K562 (cell line): ENCODE data around the gene PLCL1. TPM values are rescaled to one million over a fixed set of nuclear protein-coding genes. Genes with fewer than 3 reads are reported as not detected.

ENCODE experiments used
- ATAC-seq: fragments of 200-7000 bp; cut with Tn5 transposase; 3 replicates; pipeline ENCODE4 v1.9.1; 2020; ENCODE audit warnings: moderate library complexity
- BruUV-seq: library from RNA; stranded (reverse); fragments of 400-500 nt; replicated peaks from 2 replicates; lab custom pipeline; 2021; lab: Mats Ljungman, UMichigan
- CTCF ChIA-PET: fragments of 300-600 bp; formaldehyde crosslinking; extraction: SDS; loops from one replicate; lab custom pipeline; 2021; ENCODE audit warnings: low intra/inter-chr PET ratio; lab: Yijun Ruan, JAX
- POLR2A ChIA-PET: fragments of 300-600, 350-650 bp; sonication (Branson Sonifier 250); formaldehyde crosslinking; extraction: SDS; loops from one replicate; lab custom pipeline; 2021; ENCODE audit warnings: antibody characterized with exemption, inconsistent platforms; lab: Yijun Ruan, JAX
- DNase-seq, 4 experiments: peaks; one replicate each; pipeline versions ENCODE4 v3.0.0 to v3.0.0-alpha.2; 2011 to 2018; ENCODE audit warnings: low spot score in 3 of 4, mixed read lengths in 3 of 4; ENCODE audit errors: extremely low read depth in 1 of 4
- FAIRE-seq: peaks from 2 replicates; lab custom pipeline; 2011; peaks lifted over from hg19 to GRCh38; lab: Jason Lieb, UNC
- H2AFZ ChIP-seq: 2 replicates; pipeline ENCODE4 v1.6.0; 2011; ENCODE audit warnings: low read depth, low read length, control low read depth, inconsistent platforms
- H3K27ac ChIP-seq: fragments of 200-600 bp; 3 replicates; pipeline ENCODE4 v1.8.0; 2011; ENCODE audit warnings: low read depth, mild to moderate bottlenecking, control low read depth, inconsistent platforms, low read length, moderate library complexity, mixed read lengths; ENCODE audit errors: extremely low read depth
- H3K27me3 ChIP-seq, 2 experiments: fragments of 300-600 bp in 1 of 2; 2 replicates in 1 of 2; 3 replicates in 1 of 2; pipeline versions ENCODE4 v1.6.0 to v1.8.0; 2011; ENCODE audit warnings: inconsistent platforms in 2 of 2, low read length in 2 of 2, mild to moderate bottlenecking in 1 of 2, mixed read lengths in 1 of 2, moderate library complexity in 1 of 2; ENCODE audit not compliant: control insufficient read depth in 2 of 2, insufficient read depth in 2 of 2
- H3K36me3 ChIP-seq: fragments of 300-600 bp; 3 replicates; pipeline ENCODE4 v1.8.0; 2011; ENCODE audit warnings: mild to moderate bottlenecking, low read length, inconsistent platforms; ENCODE audit not compliant: control insufficient read depth, insufficient read depth
- H3K4me1 ChIP-seq, 2 experiments: fragments of 200-600 bp in 1 of 2; replicated peaks in 1 of 2; 2 replicates in 1 of 2; 3 replicates in 1 of 2; pipeline versions ENCODE4 v1.5.1 to v1.8.0; 2011; ENCODE audit warnings: inconsistent platforms in 2 of 2, low read length in 2 of 2, mild to moderate bottlenecking in 1 of 2, mixed read lengths in 1 of 2, moderate library complexity in 1 of 2; ENCODE audit not compliant: control insufficient read depth in 2 of 2, insufficient read depth in 2 of 2
- H3K4me2 ChIP-seq: 2 replicates; pipeline ENCODE4 v1.6.1; 2011; ENCODE audit warnings: low read length, control low read depth, inconsistent platforms, mixed read lengths; ENCODE audit not compliant: insufficient read depth
- H3K4me3 ChIP-seq: fragments of 200-600 bp; sonication (generic), shearing (Covaris generic); 2 replicates; pipeline ENCODE4 v1.5.1; 2016; ENCODE audit warnings: control low read depth, inconsistent platforms
- H3K79me2 ChIP-seq: fragments of 200-600 bp; 3 replicates; pipeline ENCODE4 v1.8.0; 2011; ENCODE audit warnings: low read length, inconsistent platforms; ENCODE audit not compliant: control insufficient read depth, insufficient read depth
- H3K9ac ChIP-seq, 2 experiments: 2 replicates each; pipeline versions ENCODE4 v1.6.0 to v1.6.1; 2011; ENCODE audit warnings: low read depth in 2 of 2, low read length in 2 of 2, control low read depth in 1 of 2, inconsistent platforms in 1 of 2, mild to moderate bottlenecking in 1 of 2, mixed read lengths in 1 of 2; ENCODE audit not compliant: insufficient read depth in 1 of 2
- H3K9me1 ChIP-seq: one replicate; pipeline ENCODE4 v1.6.0; 2011; ENCODE audit warnings: inconsistent platforms, mild to moderate bottlenecking, low read length, moderate library complexity; ENCODE audit not compliant: control insufficient read depth, insufficient read depth
- H3K9me3 ChIP-seq: replicated peaks from 2 replicates; pipeline ENCODE4 v1.5.1; 2011; ENCODE audit warnings: low read depth, low read length, inconsistent platforms; ENCODE audit not compliant: control insufficient read depth, insufficient read depth
- H4K20me1 ChIP-seq: replicated peaks from 2 replicates; pipeline ENCODE4 v1.6.1; 2011; ENCODE audit warnings: low read length, inconsistent platforms, mixed read lengths; ENCODE audit not compliant: control insufficient read depth, insufficient read depth
- CTCFL ChIP-seq: IDR thresholded peaks from 2 replicates; pipeline ENCODE4 v1.6.1; 2011; ENCODE audit warnings: borderline replicate concordance, low read depth, mild to moderate bottlenecking, moderate library complexity, low read length; ENCODE audit not compliant: insufficient read depth, poor library complexity, severe bottlenecking
- CXXC5 ChIP-seq: fragments of 250-450 bp; sonication (Bioruptor Pico); IDR thresholded peaks from 2 replicates; pipeline ENCODE4 v1.8.0; 2022; ENCODE audit warnings: inconsistent platforms, mild to moderate bottlenecking, moderate library complexity
- FOXA1 ChIP-seq: fragments of 450-650 bp; IDR thresholded peaks from 2 replicates; pipeline ENCODE4 v1.6.1; 2016; ENCODE audit warnings: mild to moderate bottlenecking, borderline replicate concordance
- MTA2 ChIP-seq: fragments of 450-650 bp; IDR thresholded peaks from 2 replicates; pipeline ENCODE4 v1.6.1; 2016; ENCODE audit warnings: low read depth
- MXD1 ChIP-seq: fragments of 250-450 bp; sonication (Bioruptor Pico); IDR thresholded peaks from 2 replicates; pipeline ENCODE4 v1.8.0; 2021; ENCODE audit warnings: borderline replicate concordance, mild to moderate bottlenecking, moderate library complexity; ENCODE audit not compliant: poor library complexity, severe bottlenecking
- NELFE ChIP-seq: IDR thresholded peaks from 2 replicates; pipeline ENCODE4 v1.6.1; 2011; ENCODE audit warnings: mild to moderate bottlenecking; ENCODE audit not compliant: insufficient read depth, insufficient read length
- POLR2AphosphoS2 ChIP-seq: IDR thresholded peaks from 2 replicates; pipeline ENCODE4 v1.6.1; 2012; ENCODE audit warnings: low read length, improper control_type of control experiment
- SIN3B ChIP-seq: fragments of 450-650 bp; IDR thresholded peaks from 2 replicates; pipeline ENCODE4 v1.6.1; 2017; ENCODE audit warnings: low read depth, mild to moderate bottlenecking, moderate library complexity
- TCF7L2 ChIP-seq: fragments of 150-350 bp; IDR thresholded peaks from 2 replicates; pipeline ENCODE4 v1.6.1; 2016; ENCODE audit warnings: low read depth, mild to moderate bottlenecking, low read length, moderate library complexity
- YBX1 ChIP-seq: fragments of 450-650 bp; IDR thresholded peaks from 2 replicates; pipeline ENCODE4 v1.7.1; 2016; ENCODE audit warnings: mild to moderate bottlenecking
- ZBTB26 ChIP-seq: fragments of 450-650 bp; formaldehyde crosslinking; IDR thresholded peaks from 2 replicates; pipeline ENCODE4 v1.4.0; 2022; ENCODE audit warnings: missing genetic modification characterization
- ZBTB7A ChIP-seq: IDR thresholded peaks from 2 replicates; pipeline ENCODE4 v1.6.1; 2011; ENCODE audit warnings: low read depth, mild to moderate bottlenecking, low read length, moderate library complexity, borderline replicate concordance; ENCODE audit not compliant: control insufficient read depth
- ZNF274 ChIP-seq: IDR thresholded peaks from 2 replicates; pipeline ENCODE4 v1.6.1; 2011; ENCODE audit warnings: low read depth, mild to moderate bottlenecking, low read length, moderate library complexity, borderline replicate concordance
- ZNF445 ChIP-seq: fragments of 250-450 bp; sonication (Bioruptor Pico); IDR thresholded peaks from 2 replicates; pipeline ENCODE4 v1.4.0; 2020; ENCODE audit warnings: low read depth, mild to moderate bottlenecking, moderate library complexity
- ZNF639 ChIP-seq, 2 experiments: fragments of 200-800 bp in 1 of 2; sonication (Bioruptor generic) in 1 of 2; sonication (generic) in 1 of 2; formaldehyde crosslinking in 1 of 2; IDR thresholded peaks in 1 of 2; conservative IDR thresholded peaks in 1 of 2; 2 replicates each; pipeline versions ENCODE4 v1.5.0 to v1.6.1; 2016 to 2020; ENCODE audit warnings: missing compliant biosample characterization in 1 of 2, missing genetic modification characterization in 1 of 2, missing genetic modification reagents in 1 of 2
- ZNF764 ChIP-seq: fragments of 250-450 bp; sonication (Bioruptor Pico); IDR thresholded peaks from 2 replicates; pipeline ENCODE4 v1.4.0; 2020; ENCODE audit warnings: low read depth, mild to moderate bottlenecking, moderate library complexity
- WGBS: fragments of 100-300 bp; shearing (Covaris generic); methylation state at CpG from one replicate; pipeline ENCODE4 v1.1.6; 2016; ENCODE audit warnings: low coverage, mixed read lengths; ENCODE audit not compliant: insufficient coverage; ENCODE audit errors: missing lambda C conversion rate; 5-methylcytosine and 5-hydroxymethylcytosine counted together
- in situ Hi-C: fragments of 300-500 bp; cut with MboI; formaldehyde crosslinking; loops from 4 replicates; pipeline ENCODE4 v1.15.0; 2018; ENCODE audit warnings: inconsistent platforms, mixed read lengths
- intact Hi-C: fragments of 100-400 bp; cut with micrococcal nuclease; formaldehyde crosslinking; loops from 2 replicates; pipeline ENCODE4 v1.14.2; 2022
- polyA plus RNA-seq, 8 experiments: library from polyadenylated mRNA; depleted of rRNA in 4 of 8; stranded (reverse) in 5 of 8; unstranded in 3 of 8; fragments of >200 nt; fragmentation: Nextera tagmentation in 2 of 8; fragmentation: Illumina TruSeq in 1 of 8; extraction: Ambion mirVana in 2 of 8; extraction: Trizol in 1 of 8; gene quantifications; 2 replicates each; pipeline versions ENCODE4 v1.2.1 to v1.2.3, GENCODE V29; 2011 to 2014; ENCODE audit warnings: inconsistent platforms in 1 of 8, missing spikeins in 1 of 8
- total RNA-seq, 7 experiments: library from RNA; depleted of rRNA in 6 of 7; stranded (reverse); fragments of >200 nt in 6 of 7; fragmentation: Illumina TruSeq in 2 of 7; extraction: Trizol in 2 of 7; gene quantifications; 2 replicates each; pipeline versions ENCODE4 v1.2.1 to v1.2.3, GENCODE V29; 2011 to 2021; ENCODE audit warnings: low replicate concordance in 1 of 7

PLCL1 gene
- total and polyA plus RNA-seq, 9 of the 15 experiments (the other 6 are each of a cell fraction or from before 2014, with no cell fraction given): 2.0 to 17.7 (median 8.6) TPM

- Histone ChIP-seq H2AFZ (no peak overlapping the region), H3K27me3 (no peaks in the 10 kb centered on the region), H3K9ac (no peak overlapping the region), H3K36me3 (no peaks in the 10 kb centered on the region), H4K20me1 (no peaks in the 10 kb centered on the region), H3K79me2 (no peaks in the 10 kb centered on the region; the same call in 2 of the 3 replicates), H3K27ac (no peak overlapping the region), H3K4me2 (no peak overlapping the region), H3K9me1 (no peaks in the 10 kb centered on the region), H3K9me3 (no peaks in the 10 kb centered on the region), H3K4me1 (peaks cover 0 to 3% of the 10 kb centered on the region in 2 experiments; a peak in 3 of 5 replicates), H3K4me3 (no peak overlapping the region)
- FAIRE-seq (no peak), DNase-seq (no peak), ATAC-seq (no peak)
- intact Hi-C loops (no loop called here), in situ Hi-C loops (no loop called here)
- BruUV-seq: no TSS peak
- 100% methylated on average over 1 of the region's 2 CpGs for WGBS
- ChIA-PET POLR2A (interaction anchor here (0.6 kb wide), 2 partner anchors 23 to 260 kb away, joined by 3 to 4 read pairs; no protein-coding TSS in a partner anchor), CTCF (no interaction called here)
- no peak for TF ChIP-seq ZBTB26 (CRISPR knock-in tag)
- TF ChIP-seq ZBTB7A: no peak
- TF ChIP-seq CTCFL: no peak
- TF ChIP-seq POLR2AphosphoS2: no peak
- no peak for TF ChIP-seq FOXA1
- no peak for TF ChIP-seq ZNF445
- TF ChIP-seq NELFE: no peak
- TF ChIP-seq CXXC5 (CRISPR knock-in tag): no peak
- TF ChIP-seq TCF7L2: no peak
- no peak for TF ChIP-seq ZNF274
- TF ChIP-seq YBX1: no peak
- TF ChIP-seq SIN3B: no peak
- TF ChIP-seq MXD1: no peak
- no peak for TF ChIP-seq ZNF764 (CRISPR knock-in tag)
- no peak for TF ChIP-seq MTA2
- TF ChIP-seq ZNF639 (CRISPR knock-in tag; conservative IDR thresholded peaks at IDR 0.05 in 1 of 2, IDR thresholded peaks at IDR 0.05 in 1 of 2): no peak
Measured at GRCh38 chr2:198066597-198066996, 262.2 kb downstream of the PLCL1 start.
